ENCODE data around the gene STXBP2.
"Not testable (repeated sequence)": the region's sequence is repeated elsewhere in the genome, so short reads cannot be mapped to it uniquely, and the experiment has no call there.

Gene STXBP2

GRCh38 chr19:7635670-7636069 is 1.2 kb upstream of the STXBP2 start:
- DNase-seq: no peak

- DNase-seq: no peak
Observed at GRCh38 chr19:7636317-7636690, 606 bp upstream of the STXBP2 start.

DNA sequence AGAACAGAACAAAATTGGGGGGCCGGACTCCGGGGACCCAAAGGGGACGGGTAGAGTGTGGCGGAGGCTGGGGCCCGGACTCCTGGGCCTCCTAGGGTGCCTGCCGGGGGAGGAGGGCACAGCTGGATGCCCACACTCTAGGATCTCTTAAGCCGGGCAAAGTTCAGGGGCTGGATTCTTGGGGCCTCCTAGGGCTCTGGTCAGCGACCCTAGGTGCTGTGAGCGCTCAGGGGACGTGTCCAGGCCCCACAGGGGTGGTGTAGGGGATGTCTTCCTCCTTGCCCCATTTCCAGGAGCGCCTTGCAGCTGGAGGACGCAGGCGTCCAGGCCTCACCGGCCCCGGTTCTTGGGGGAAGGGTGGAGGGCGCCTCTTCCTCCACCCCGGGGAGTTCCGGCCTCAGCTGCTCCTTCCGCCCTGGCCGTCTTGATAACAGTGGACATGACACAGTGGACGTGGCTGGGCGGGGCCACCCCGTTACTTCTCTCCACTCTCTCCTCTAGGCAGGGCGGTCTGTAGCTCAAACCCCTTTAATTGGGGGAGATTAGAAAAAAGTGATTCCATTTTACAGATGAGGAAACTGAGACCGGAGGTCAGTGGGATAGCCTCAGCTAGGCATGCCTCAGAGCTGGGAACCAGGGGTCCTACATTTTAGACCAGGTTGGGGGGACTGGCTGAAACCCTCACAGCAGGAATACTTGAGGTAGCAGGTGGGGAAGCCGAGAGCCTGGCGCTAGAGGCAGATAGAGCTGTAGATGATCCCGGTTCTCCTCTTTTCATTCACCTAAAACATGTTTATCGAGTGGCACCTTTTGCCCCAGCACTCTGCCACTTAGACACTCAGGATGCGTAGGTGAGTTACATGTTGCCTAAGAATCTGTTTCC is 705 bp downstream of the STXBP2 start:
- no peak for DNase-seq

GRCh38 chr19:7638802-7639465 is 2.0 kb downstream of the STXBP2 start:
- DNase-seq: no peak

- DNase-seq: no peak
Observed at GRCh38 chr19:7639863-7640348, 3.0 kb downstream of the STXBP2 start.

DNA sequence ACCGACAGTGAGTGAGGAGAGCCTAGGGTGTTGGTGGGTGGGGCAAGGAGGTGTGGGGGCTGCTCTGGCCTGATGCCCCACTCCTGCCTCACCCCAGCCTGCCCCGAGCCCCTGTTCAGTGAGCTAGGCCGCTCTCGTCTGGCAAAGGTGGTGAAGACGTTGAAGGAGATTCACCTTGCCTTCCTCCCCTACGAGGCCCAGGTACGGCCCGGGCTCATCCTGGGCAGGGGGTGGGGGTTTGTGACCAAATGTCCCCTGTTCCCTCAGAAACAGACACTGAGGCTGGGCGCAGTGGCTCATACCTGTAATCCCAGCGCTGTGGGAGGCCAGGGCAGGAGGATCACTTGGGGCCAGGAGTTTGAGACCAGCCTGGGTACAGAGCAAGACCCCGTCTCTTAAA is 3.9 kb downstream of the STXBP2 start:
- no peak for DNase-seq

GRCh38 chr19:7641290-7642276 is 4.7 kb downstream of the STXBP2 start:
- no peak for DNase-seq

GRCh38 chr19:7642295-7643030 is 5.6 kb downstream of the STXBP2 start:
- no peak for DNase-seq

DNA sequence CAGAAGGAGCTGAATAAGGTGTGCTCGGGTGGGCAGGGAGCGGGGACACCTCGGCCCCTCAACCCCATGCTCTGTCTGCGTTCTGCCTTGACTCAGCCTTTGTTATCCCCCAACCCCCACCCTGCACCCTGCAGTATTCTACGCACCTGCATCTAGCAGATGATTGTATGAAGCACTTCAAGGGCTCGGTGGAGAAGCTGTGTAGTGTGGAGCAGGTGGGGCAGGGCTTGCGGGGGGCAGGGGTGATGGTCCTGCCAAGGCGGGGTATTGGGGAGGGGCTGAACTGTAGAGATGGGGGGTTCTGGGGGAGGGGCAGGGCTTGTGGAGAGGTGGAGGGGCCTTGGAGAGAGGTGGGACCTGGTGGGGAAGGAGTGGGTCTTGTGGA is 6.1 kb downstream of the STXBP2 start:
- DNase-seq: no peak

- DNase-seq: not testable (repeated sequence)
Observed at GRCh38 chr19:7643629-7644549, 7.0 kb downstream of the STXBP2 start.

GRCh38 chr19:7644550-7644877 is 7.6 kb downstream of the STXBP2 start:
- DNase-seq: no peak

- no peak for DNase-seq
Observed at GRCh38 chr19:7645163-7645562, 8.3 kb downstream of the STXBP2 start.

DNA sequence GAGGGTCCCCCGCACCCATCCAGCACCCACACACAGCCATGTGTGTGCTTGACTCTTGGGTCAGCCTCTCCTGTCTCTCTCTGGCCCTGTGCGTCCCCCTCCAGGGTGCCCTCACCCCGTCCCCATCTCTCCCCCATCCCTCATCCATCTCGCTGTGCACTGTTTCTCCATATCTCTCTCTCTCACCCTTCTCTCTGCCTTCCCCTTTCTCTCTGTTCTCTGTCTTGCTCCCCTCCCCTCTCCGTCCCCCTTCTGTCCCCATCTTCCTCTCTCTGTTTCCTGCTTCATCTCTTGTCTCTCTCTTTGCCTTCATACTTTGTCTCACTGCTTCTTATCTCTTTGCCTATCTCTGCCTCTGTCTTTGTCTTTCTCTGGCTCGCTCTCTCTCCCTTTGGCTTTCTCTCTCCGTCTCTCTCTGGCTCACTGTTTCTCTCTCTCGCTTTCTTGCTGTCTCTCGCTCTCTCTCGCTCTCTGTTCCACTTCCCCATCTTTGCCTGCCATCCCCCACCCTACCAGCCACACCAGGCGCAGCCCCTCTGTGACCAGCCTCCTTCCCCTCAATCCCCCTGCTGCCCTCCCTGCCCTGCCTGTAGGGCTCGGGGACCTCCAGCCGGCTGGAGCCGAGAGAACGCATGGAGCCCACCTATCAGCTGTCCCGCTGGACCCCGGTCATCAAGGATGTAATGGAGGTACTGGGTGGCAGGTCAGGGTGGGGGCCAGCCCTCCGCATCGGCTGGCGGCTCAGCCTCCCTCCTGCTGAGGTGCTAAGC is 8.9 kb downstream of the STXBP2 start:
- no peak for DNase-seq

GRCh38 chr19:7646426-7646700 is 9.5 kb downstream of the STXBP2 start:
- DNase-seq: no peak

- no peak for DNase-seq
Observed at GRCh38 chr19:7647156-7647555, 10.2 kb downstream of the STXBP2 start.

DNA sequence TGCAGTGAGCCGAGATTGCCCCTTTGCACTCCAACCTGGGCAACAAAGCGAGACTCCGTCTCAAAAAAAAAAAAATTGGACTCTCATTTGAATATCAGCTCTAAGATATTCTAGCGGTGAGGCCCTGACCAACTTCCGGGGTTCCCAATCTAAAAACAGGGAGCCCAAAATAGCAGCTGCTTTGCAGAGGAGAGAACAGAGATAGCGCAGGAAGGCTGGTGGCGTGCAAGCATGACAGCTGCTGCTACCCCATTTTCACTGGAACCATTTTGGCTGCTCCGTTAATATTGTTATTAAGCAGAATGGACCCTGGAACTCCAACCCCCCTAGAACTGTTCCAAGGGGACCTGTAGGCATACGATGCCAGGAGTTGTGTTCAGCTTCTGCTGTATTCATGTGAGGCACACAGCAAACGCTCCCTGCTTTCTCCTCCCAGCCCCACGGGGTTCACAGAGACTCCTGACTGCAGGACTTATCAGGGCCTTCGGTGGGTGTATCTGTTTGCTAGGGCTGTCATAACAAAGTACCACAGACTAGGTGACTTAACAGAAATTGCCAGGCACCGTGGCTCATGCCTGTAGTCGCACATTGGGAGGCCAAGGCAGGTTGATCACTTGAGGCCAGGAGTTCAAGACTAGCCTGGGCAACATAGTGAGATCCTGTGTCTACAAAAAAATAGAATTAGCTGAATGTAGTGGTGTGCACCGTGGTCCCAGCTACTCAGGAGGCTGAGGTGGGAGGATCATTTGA is 11.5 kb downstream of the STXBP2 start:
- no peak for DNase-seq

DNA sequence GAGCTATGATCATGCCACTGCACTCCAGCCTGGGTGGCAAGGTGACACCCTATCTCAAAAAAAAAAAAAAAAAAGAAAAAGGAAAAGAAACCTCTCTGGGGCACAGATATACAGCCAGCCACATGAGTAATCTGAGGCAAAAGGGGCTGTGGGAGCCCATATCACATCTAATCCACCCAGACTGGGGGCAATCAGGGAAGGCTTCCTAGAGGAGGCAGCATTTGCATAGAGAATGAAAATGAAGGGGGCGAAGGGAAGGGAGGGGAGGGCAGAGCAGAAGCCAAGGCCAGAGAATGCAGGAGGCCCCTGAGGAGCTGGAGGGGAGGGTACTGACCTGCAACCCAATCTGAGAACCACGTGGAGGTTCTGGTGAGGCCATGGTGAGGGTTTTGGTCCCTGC is 13.2 kb downstream of the STXBP2 start:
- DNase-seq: no peak

DNA sequence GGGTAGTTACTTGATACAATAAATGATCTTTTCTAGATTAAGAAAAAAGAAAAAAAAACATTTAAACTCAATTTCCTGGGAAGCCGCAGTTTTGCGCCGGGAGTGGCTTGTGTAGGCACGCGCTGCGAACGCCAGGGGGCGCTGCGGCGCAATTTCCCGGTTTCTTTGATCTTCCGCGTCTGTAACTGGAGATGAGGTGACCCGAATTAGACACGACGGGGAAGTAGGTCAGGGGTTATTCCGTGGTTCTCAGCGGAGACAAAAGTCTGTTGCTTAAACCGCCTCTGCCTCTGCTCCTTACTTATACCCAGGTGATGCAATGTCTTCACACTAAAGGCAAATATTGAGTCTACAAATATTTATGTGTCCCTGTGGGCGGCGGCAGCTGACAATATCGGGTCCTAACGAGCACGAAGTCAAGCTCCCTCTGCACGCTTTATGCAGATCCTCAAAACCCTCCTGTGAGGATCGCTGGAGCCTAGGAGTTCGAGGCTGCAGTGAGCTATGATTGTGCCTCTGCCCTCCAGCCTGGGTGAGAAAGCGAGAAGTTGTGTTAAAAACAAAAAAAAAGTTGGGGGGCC is 15.2 kb downstream of the STXBP2 start:
- peak; percentile 16 for DNase-seq

DNA sequence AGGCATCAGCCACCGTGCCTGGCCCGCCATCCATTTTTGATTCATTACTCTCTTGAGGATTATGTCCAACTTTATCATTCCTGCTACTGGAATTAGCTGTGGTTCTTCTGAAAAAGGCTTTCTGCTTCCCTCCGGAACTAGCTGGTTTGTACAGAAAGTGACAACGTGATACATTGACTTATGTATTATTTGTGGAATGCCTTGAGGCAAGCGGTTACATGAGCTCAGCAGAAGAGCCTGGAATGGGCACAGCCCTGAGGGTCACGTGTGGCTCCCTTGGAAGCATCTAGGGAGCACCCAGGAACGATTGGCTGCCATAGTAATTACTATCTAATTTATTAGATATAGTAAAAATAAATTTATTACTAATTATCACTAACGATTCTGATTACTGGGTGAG is 17.5 kb downstream of the STXBP2 start:
- no peak for DNase-seq

DNA sequence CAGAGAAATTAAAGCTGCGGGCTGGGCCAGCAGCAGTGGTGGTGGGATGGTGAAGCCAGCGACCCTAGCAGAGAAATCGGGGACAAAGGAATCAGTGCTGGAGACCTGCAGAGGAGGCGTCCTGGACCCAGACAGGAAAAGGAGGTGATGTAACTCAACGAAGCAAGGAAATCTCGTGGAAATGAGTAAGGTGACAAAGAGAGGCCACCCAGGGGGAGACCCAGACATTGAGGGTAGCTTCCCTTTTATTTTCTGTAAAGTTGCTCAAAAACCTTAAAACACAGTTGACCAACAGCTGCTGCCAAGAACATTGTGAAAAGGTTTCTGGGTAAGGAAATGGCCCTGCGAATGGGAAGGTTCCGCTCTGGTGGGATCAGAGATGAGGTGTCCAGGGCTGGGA is 18.7 kb downstream of the STXBP2 start:
- no peak for DNase-seq

Data from NCI-H446 treated with DMSO at 0.1 percent for 48 hours (cell line).